Mucosa of rectum (tissue), 2 donors: Measurements from ENCODE around the gene POGK.

Source experiments
- H3K27ac ChIP-seq, 2 donors: one replicate each; pipeline ENCODE4 v1.7.0; 2013; ENCODE audit warnings: inconsistent platforms in 2 of 2, low read depth in 2 of 2, low read length in 2 of 2
- H3K27me3 ChIP-seq, 2 donors: one replicate each; pipeline ENCODE4 v1.7.0; 2013; ENCODE audit warnings: low read length in 2 of 2; ENCODE audit not compliant: control insufficient read depth in 2 of 2, insufficient read depth in 2 of 2
- H3K36me3 ChIP-seq, 2 donors: one replicate each; pipeline ENCODE4 v1.7.0; 2013; ENCODE audit warnings: low read length in 2 of 2; ENCODE audit not compliant: control insufficient read depth in 2 of 2, insufficient read depth in 2 of 2
- H3K4me1 ChIP-seq, 2 donors: one replicate each; pipeline ENCODE4 v1.7.0; 2013; ENCODE audit warnings: low read length in 2 of 2, mild to moderate bottlenecking in 1 of 2; ENCODE audit not compliant: control insufficient read depth in 2 of 2, insufficient read depth in 2 of 2
- H3K4me3 ChIP-seq, 2 donors: one replicate each; pipeline ENCODE4 v1.7.0; 2013; ENCODE audit warnings: low read length in 2 of 2
- H3K9ac ChIP-seq, 2 donors: one replicate each; pipeline ENCODE4 v1.7.0; 2013; ENCODE audit warnings: low read length in 2 of 2, low read depth in 1 of 2, mild to moderate bottlenecking in 1 of 2
- H3K9me3 ChIP-seq, 2 donors: one replicate each; pipeline ENCODE4 v1.7.0; 2013; ENCODE audit warnings: low read length in 2 of 2; ENCODE audit not compliant: control insufficient read depth in 2 of 2
- donor health status: healthy.
- donor health status: Normal muscosa, but diverticular disease.

Gene POGK

DNA sequence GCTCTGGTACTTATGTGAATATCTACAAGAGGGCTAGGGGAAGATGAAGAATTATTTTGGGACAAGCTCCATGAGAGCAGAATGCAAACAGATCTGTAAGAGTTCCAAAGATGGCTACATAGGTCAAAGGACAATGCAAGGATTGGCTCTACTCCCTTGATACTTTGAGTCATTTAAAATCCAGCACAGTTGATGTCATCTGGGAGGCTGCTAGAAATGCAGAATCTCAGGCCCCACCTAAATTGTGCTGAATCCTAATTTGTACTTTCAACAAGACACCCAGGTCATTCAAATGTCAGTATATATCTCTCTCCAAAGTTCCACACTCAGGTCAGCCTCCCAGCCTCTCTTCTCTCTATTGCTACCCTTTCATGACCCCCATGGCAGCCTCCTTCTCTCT, 60.5 kb downstream of the POGK start:
- H3K9me3 ChIP-seq, result peaks cover 0 to 2% of the 10 kb centered on the region in 2 donors
- H3K27me3 ChIP-seq, result no peaks in the 10 kb centered on the region
- H3K36me3 ChIP-seq, result no peaks in the 10 kb centered on the region
- H3K27ac ChIP-seq, result no peak overlapping the region
- no peak overlapping the region for H3K4me3 ChIP-seq
- H3K9ac ChIP-seq, result no peak overlapping the region
- H3K4me1 ChIP-seq, result no peaks in the 10 kb centered on the region

- H3K27ac ChIP-seq, result no peak overlapping the region
These were observed 61.7 kb downstream of the POGK start for GRCh38 chr1:166900987-166901386.

GRCh38 chr1:166902279-166902678, 63.0 kb downstream of the POGK start:
- Histone ChIP-seq H3K27ac (no peak overlapping the region), H3K27me3 (no peaks in the 10 kb centered on the region), H3K36me3 (no peaks in the 10 kb centered on the region), H3K4me3 (no peak overlapping the region), H3K4me1 (no peaks in the 10 kb centered on the region), H3K9me3 (peaks cover 0 to 2% of the 10 kb centered on the region in 2 donors), H3K9ac (no peak overlapping the region)

More at GRCh38 chr1:166900987-166901386, 61.7 kb downstream of the POGK start:
- Histone ChIP-seq H3K36me3 (no peaks in the 10 kb centered on the region), H3K9me3 (peaks cover 0 to 2% of the 10 kb centered on the region in 2 donors), H3K27me3 (no peaks in the 10 kb centered on the region), H3K4me3 (no peak overlapping the region), H3K9ac (no peak overlapping the region), H3K4me1 (no peaks in the 10 kb centered on the region)

GRCh38 chr1:166903232-166903631, 64.0 kb downstream of the POGK start:
- H3K27me3 ChIP-seq, result no peaks in the 10 kb centered on the region
- no peaks in the 10 kb centered on the region for H3K36me3 ChIP-seq
- no peak overlapping the region for H3K4me3 ChIP-seq
- H3K9me3 ChIP-seq, result no peaks in the 10 kb centered on the region
- no peak overlapping the region for H3K27ac ChIP-seq
- no peak overlapping the region for H3K9ac ChIP-seq
- no peaks in the 10 kb centered on the region for H3K4me1 ChIP-seq

DNA sequence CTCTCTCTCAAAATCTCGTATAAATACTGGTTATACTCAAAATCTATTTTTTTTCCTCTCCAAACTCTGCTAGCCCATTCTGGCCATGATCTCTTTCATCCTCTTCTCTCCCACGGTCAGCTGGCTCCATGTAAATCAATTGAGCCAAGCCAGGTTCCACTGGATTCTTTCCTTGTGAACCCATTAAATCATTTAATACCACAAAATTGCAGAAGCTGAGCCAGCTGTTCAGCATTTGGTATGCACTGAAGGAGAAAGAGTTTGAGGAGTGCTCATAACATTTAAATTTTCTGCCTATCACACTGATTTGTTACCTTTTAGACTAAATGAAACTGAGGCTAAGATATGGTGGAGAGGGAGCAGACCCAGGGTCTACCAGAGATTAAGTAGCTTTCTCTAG, 65.9 kb downstream of the POGK start:
- Histone ChIP-seq H3K9me3 (no peaks in the 10 kb centered on the region), H3K36me3 (no peaks in the 10 kb centered on the region), H3K9ac (no peak overlapping the region), H3K4me1 (no peaks in the 10 kb centered on the region), H3K27ac (no peak overlapping the region), H3K27me3 (no peaks in the 10 kb centered on the region), H3K4me3 (no peak overlapping the region)

- Histone ChIP-seq H3K4me3 (no peak overlapping the region), H3K9me3 (no peaks in the 10 kb centered on the region), H3K4me1 (no peaks in the 10 kb centered on the region), H3K27me3 (no peaks in the 10 kb centered on the region), H3K27ac (no peak overlapping the region), H3K9ac (no peak overlapping the region), H3K36me3 (no peaks in the 10 kb centered on the region)
These were observed 66.6 kb downstream of the POGK start for GRCh38 chr1:166905900-166906299.
